HEK293T (cell line): Measurements from ENCODE around the gene RHOA.

Experiments
- CTCF ChIA-PET: fragments of 350-600 bp; formaldehyde crosslinking; extraction: SDS; loops from one replicate; lab custom pipeline; 2021; ENCODE audit warnings: antibody characterized with exemption, inconsistent platforms; lab: Yijun Ruan, JAX
- POLR2A ChIA-PET: fragments of 350-600 bp; formaldehyde crosslinking; extraction: SDS; loops from one replicate; lab custom pipeline; 2020; ENCODE audit warnings: antibody characterized with exemption, inconsistent platforms; lab: Yijun Ruan, JAX
- DNase-seq: peaks from one replicate; pipeline ENCODE4 v3.0.0; 2012; ENCODE audit warnings: mixed read lengths; ENCODE audit errors: extremely low spot score
- ARNT ChIP-seq: fragments of 450-650 bp; IDR thresholded peaks from 2 replicates; pipeline ENCODE4 v1.6.1; 2017; ENCODE audit warnings: mild to moderate bottlenecking
- BHLHE40 ChIP-seq: fragments of 450-650 bp; IDR thresholded peaks from 2 replicates; pipeline ENCODE4 v1.6.1; 2016; ENCODE audit warnings: mild to moderate bottlenecking, moderate library complexity, borderline replicate concordance
- CTBP1 ChIP-seq: fragments of 450-650 bp; IDR thresholded peaks from 2 replicates; pipeline ENCODE4 v1.6.1; 2016; ENCODE audit warnings: borderline replicate concordance
- ELF4 ChIP-seq: fragments of 450-650 bp; IDR thresholded peaks from 2 replicates; pipeline ENCODE4 v1.6.1; 2017; ENCODE audit warnings: antibody characterized with exemption
- FOXA1 ChIP-seq: fragments of 450-650 bp; IDR thresholded peaks from 2 replicates; pipeline ENCODE4 v1.6.1; 2016; ENCODE audit warnings: mild to moderate bottlenecking
- FOXK2 ChIP-seq: fragments of 450-650 bp; IDR thresholded peaks from 2 replicates; pipeline ENCODE4 v1.6.1; 2016; ENCODE audit warnings: mild to moderate bottlenecking
- FOXM1 ChIP-seq: fragments of 450-650 bp; IDR thresholded peaks from 2 replicates; pipeline ENCODE4 v1.6.1; 2017; ENCODE audit warnings: mild to moderate bottlenecking, borderline replicate concordance
- HDGF ChIP-seq: fragments of 450-650 bp; IDR thresholded peaks from 2 replicates; pipeline ENCODE4 v1.6.1; 2017; ENCODE audit warnings: antibody characterized with exemption, borderline replicate concordance
- L3MBTL2 ChIP-seq: fragments of 450-650 bp; conservative IDR thresholded peaks from 2 replicates; pipeline ENCODE4 v1.6.1; 2016; ENCODE audit warnings: mild to moderate bottlenecking
- LEF1 ChIP-seq: fragments of 450-650 bp; IDR thresholded peaks from 2 replicates; pipeline ENCODE4 v1.6.1; 2017; ENCODE audit warnings: mild to moderate bottlenecking, borderline replicate concordance
- NFRKB ChIP-seq: fragments of 450-650 bp; IDR thresholded peaks from 2 replicates; pipeline ENCODE4 v1.6.1; 2016; ENCODE audit warnings: mild to moderate bottlenecking, moderate library complexity
- PKNOX1 ChIP-seq: fragments of 450-650 bp; IDR thresholded peaks from 2 replicates; pipeline ENCODE4 v1.6.1; 2016
- SP1 ChIP-seq: fragments of 450-650 bp; IDR thresholded peaks from 2 replicates; pipeline ENCODE4 v1.6.1; 2017
- SUZ12 ChIP-seq: fragments of 450-650 bp; IDR thresholded peaks from 2 replicates; pipeline ENCODE4 v1.6.1; 2016; ENCODE audit warnings: mild to moderate bottlenecking
- TARDBP ChIP-seq: fragments of 450-650 bp; IDR thresholded peaks from 2 replicates; pipeline ENCODE4 v1.6.1; 2016
- ZNF384 ChIP-seq: fragments of 450-650 bp; IDR thresholded peaks from 2 replicates; pipeline ENCODE4 v1.6.1; 2016

The RHOA gene

GRCh38 chr3:49316696-49317457 is 94.9 kb downstream of the RHOA start:
- no peak for DNase-seq
- TF ChIP-seq L3MBTL2, result no peak
- ChIA-PET CTCF (interaction anchor here (1.0 kb wide), 1 partner anchor 14 kb away, joined by 4 read pairs; no protein-coding TSS in a partner anchor), POLR2A (interaction anchor here (1.2 kb wide), 1 partner anchor 23 kb away, joined by 7 read pairs; the partner anchor contains the start of gene USP4)

- CTCF ChIA-PET, result interaction anchor here (0.6 kb wide), 1 partner anchor 618 kb away, joined by 5 read pairs; no protein-coding TSS in a partner anchor
- no peak for DNase-seq
- POLR2A ChIA-PET, result no interaction called here
- no peak for TF ChIP-seq SUZ12
- TF ChIP-seq FOXM1, result no peak
- no peak for TF ChIP-seq FOXA1
- no peak for TF ChIP-seq NFRKB
- TF ChIP-seq TARDBP, result no peak
- no peak for TF ChIP-seq SP1
- no peak for TF ChIP-seq LEF1
- TF ChIP-seq BHLHE40, result no peak
- TF ChIP-seq L3MBTL2, result no peak
- no peak for TF ChIP-seq CTBP1
- TF ChIP-seq FOXK2, result no peak
- TF ChIP-seq PKNOX1, result no peak
- TF ChIP-seq ELF4, result no peak
- TF ChIP-seq ARNT, result no peak
- no peak for TF ChIP-seq ZNF384
- TF ChIP-seq HDGF, result no peak
These were observed 97.7 kb downstream of the RHOA start for GRCh38 chr3:49313896-49314688.

- TF ChIP-seq ZNF384, result no peak
- TF ChIP-seq HDGF, result no peak
- TF ChIP-seq FOXA1, result no peak
- TF ChIP-seq LEF1, result no peak
- TF ChIP-seq FOXM1, result no peak
- no peak for TF ChIP-seq ELF4
- no peak for TF ChIP-seq SUZ12
- TF ChIP-seq TARDBP, result no peak
- TF ChIP-seq PKNOX1, result no peak
- CTCF ChIA-PET, result no interaction called here
- POLR2A ChIA-PET, result no interaction called here
- no peak for DNase-seq
These were observed 100.5 kb downstream of the RHOA start for GRCh38 chr3:49311283-49311682.

GRCh38 chr3:49310677-49311076 is 101.1 kb downstream of the RHOA start:
- no peak for TF ChIP-seq HDGF
- TF ChIP-seq SP1, result no peak
- TF ChIP-seq ELF4, result no peak
- TF ChIP-seq L3MBTL2, result no peak
- TF ChIP-seq FOXA1, result no peak
- TF ChIP-seq BHLHE40, result no peak
- TF ChIP-seq NFRKB, result no peak
- no peak for TF ChIP-seq SUZ12
- TF ChIP-seq PKNOX1, result no peak
- no peak for TF ChIP-seq FOXM1
- TF ChIP-seq LEF1, result no peak
- TF ChIP-seq FOXK2, result no peak
- TF ChIP-seq TARDBP, result no peak
- TF ChIP-seq CTBP1, result no peak
- POLR2A ChIA-PET, result no interaction called here
- CTCF ChIA-PET, result no interaction called here
- DNase-seq, result no peak
